Stimulated activated CD4-positive, alpha-beta T cell treated with anti-CD3 and anti-CD28 coated beads, Interleukin-2, amount 100 ng/mL, for 4 hours (primary cell): ENCODE data around the gene RHOV.
"Not testable (repeated sequence)": the region's sequence is repeated elsewhere in the genome, so short reads cannot be mapped to it uniquely, and the experiment has no call there.

ENCODE experiments used
- DNase-seq: peaks from one replicate; pipeline ENCODE4 v3.0.0-alpha.2; 2020; ENCODE audit warnings: low read depth

RHOV gene

DNA sequence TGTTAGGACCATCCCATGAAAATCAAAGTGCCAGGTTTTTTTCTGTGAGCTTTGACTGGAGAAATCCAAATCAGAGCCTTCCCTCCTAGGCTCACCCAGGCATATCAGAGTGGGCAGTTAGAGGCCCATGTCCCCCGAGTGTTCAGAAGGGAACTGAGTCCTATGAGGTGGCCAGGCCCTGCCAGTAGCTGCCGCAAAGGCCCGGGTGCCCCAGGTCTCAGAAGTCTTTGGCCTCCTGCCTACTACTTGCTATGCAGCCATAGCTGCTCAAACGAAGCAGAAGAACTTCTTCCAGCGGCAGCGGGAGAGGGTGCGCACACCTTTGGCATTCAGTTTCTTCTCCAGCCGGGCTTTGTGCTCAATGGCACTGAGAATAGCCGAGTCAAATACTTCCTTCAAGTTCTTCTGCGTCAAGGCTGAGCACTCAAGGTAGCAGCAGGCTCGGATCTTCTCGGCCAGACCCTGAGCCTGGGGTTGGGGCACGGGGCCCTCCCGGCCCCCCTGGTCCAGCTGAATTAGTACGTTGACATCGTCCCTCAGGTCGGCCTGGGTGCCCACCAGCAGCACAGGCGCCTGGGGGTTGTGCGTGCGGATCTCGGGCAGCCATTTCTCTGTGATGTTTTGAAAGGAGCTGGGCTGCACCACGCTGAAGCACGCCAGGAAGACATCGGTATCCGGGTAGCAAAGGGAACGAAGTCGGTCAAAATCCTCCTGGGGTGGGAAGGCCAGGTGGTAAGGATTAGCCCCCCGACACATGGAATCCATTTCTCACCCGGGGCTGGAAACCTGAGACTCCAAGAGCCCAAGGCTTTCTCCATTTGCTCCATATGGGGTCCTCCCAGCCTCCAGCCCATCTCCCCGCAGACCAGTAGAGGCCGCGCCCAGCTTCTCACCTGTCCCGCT lies 992 bp downstream of the RHOV start:
- DNase-seq = no peak

DNA sequence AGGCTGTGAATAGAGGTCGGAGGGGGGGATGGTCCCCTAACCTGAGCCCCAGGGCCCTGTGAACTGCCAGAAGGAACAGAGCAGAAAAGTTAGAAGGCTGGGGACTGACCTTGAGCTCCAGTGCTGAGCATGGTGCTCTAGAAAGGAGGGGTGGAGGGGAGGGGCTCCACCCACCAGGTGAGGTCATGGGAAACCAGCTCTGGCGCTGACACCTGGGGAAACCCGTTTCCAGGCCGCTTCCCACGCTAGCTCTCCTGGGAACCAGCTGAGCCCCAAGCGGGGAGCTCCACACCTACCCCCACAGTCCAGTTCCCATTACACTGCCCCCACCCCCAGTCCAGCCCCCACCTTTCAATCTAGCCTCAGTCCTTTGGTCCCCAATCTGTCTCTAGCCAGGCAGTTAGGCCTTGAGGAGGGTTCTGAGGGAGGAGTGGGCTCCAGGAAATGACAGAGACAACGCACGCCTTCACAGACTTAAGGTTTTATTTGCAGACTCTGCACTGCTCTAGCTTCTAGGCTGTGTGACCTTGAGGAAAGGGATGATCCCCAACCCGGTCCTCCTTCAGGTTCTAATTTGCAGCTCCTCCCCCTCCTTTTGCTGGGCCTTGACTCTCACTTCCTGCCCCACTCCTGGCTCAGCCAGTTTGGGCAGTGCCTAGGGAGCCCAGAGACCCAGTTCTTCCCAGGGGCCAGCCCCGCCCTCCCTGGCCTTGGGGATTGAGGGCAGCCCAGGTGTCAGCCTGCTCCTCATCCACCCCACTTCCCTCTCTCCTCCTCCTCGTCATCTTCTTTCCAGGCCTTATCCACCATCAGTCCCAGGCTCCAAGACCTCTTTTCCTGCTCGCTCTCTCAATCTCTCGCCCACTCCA lies 2.1 kb downstream of the RHOV start:
- peak; percentile 39 for DNase-seq

DNA sequence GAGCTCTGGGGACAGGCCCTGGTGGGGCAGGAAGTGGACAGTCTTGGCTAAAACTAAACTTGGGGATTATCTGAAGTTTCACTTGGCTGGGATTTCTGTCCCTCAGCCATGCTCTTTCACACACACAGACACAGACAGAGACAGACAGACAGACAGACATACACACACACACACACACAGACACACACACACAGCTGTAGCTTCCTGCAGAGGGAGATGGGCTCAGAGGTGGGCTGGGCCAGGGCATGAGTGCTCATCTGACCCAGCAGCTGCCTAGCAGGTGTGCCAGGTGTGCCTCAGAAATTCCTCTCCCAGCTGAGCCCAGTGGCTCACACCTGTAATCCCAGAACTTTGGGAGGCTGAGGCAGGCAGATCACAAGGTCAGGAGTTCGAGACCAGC lies 3.3 kb downstream of the RHOV start:
- no peak for DNase-seq

- DNase-seq = no peak
Measured at GRCh38 chr15:40869686-40870085, 4.3 kb downstream of the RHOV start.

GRCh38 chr15:40867199-40867598 lies 6.8 kb downstream of the RHOV start:
- no peak for DNase-seq

DNA sequence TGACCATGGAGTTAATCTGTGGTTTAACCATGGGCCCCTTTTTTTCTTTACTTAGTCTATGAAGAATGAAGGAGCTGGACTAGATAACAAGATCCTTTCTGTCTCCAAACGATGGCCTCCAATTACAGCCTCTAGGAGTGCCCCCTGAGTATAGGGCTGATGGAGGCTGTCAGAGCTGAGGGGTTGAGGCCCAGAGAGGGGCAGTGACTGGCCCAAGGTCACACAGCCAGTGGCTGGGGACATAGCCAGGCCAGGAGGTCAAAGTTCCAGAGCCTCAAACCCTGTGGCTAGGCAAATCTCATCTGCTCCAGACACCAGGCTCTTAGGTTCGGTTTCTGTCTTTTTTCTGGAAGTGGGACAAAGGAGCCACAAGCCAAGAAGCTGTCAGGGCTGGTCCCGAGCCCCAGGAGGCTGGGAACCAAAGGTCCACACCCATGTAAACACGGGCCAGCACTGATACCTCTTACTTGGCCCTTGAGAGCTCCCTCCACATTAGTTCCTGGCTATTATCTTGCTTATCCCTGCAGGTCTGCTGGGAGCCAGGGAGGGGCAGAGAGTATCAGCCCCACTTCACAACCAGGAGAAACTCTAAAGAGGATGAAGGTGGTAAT lies 10.3 kb downstream of the RHOV start:
- no peak for DNase-seq

GRCh38 chr15:40861147-40861546 lies 12.9 kb downstream of the RHOV start:
- not testable (repeated sequence) for DNase-seq

GRCh38 chr15:40859206-40859851 lies 14.7 kb downstream of the RHOV start:
- peak; percentile 75 for DNase-seq

GRCh38 chr15:40858706-40859105 lies 15.3 kb downstream of the RHOV start:
- DNase-seq = no peak

DNA sequence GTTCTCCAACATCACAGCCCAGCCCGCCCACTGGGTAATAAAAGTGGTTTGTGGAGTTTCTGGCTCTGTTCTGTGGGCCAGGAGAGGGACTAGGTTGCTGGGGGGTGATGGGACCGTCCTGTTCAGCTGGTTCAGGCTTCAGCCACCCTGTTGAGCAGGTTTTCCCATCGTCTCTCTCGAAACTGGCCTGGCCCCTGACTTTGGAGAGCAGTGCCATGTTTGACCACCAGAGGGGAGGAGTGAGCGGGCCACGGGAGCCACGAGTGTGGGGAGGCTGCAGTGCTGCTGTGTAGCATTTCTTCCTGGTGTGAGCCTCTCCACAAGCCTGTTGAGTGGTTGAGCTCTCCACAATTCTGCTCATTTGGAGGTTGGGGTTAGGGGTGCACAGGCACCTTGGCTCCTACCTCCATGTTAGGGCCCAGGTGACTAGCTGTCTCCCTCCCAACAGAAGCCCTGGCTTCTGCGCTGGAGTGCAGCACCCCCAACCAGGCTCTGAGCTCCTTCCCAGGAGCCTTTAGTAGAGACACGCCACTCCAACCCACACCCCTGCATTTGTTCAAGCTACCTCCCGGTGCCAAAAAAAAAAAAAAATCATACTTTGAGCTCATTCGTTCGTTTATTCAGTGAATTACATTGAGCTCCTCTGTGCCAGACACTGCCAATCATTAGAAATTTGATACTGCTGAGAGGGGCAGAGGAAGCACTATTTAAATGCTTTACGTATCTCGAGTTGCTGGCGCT lies 16.3 kb downstream of the RHOV start:
- peak; percentile 66 for DNase-seq

DNA sequence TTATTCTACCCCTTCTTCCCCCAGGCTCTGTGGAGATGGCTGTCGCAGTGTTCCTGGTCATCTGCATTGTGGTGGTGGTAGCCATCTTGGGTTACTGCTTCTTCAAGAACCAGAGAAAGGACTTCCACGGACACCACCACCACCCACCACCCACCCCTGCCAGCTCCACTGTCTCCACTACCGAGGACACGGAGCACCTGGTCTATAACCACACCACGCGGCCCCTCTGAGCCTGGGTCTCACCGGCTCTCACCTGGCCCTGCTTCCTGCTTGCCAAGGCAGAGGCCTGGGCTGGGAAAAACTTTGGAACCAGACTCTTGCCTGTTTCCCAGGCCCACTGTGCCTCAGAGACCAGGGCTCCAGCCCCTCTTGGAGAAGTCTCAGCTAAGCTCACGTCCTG lies 17.3 kb downstream of the RHOV start:
- no peak for DNase-seq

GRCh38 chr15:40855706-40856234 lies 18.3 kb downstream of the RHOV start:
- DNase-seq = no peak

DNA sequence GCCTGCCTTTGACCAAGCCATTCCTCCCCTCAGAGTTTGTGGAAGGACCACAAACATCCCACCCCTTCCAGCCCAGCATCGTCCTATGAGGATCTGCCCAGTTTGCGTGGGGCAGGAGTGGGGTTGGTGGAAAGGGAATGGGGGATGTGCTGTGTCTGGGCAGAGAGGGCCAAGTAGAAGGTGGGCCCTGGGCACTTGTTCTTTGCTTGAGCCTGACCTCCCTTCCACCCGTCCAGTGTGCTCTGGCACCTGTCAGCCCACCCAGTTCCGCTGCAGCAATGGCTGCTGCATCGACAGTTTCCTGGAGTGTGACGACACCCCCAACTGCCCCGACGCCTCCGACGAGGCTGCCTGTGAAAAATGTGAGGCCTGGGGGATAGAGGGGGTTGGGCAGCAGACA lies 19.9 kb downstream of the RHOV start:
- DNase-seq = no peak

GRCh38 chr15:40853241-40853890 lies 20.7 kb downstream of the RHOV start:
- no peak for DNase-seq

DNA sequence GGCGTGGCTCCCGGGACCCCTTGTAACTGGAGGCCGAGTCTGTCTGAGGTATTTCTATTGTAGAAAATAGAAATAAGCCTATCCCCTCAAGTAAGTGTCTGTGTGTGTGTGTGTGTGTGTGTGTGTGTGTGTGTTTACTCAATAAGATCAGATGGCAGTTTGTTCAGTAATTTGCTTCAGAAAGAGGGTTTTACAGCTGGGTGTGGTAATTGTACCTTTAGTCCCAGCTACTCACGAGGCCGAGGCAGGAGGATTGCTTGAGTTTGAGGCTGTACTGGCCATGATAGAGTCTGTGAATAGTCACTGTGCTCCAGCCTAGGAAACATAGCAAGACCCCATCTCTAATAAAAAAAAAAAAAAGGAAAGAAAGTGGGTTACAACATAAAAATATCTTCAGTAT lies 21.5 kb downstream of the RHOV start:
- DNase-seq = no peak

DNA sequence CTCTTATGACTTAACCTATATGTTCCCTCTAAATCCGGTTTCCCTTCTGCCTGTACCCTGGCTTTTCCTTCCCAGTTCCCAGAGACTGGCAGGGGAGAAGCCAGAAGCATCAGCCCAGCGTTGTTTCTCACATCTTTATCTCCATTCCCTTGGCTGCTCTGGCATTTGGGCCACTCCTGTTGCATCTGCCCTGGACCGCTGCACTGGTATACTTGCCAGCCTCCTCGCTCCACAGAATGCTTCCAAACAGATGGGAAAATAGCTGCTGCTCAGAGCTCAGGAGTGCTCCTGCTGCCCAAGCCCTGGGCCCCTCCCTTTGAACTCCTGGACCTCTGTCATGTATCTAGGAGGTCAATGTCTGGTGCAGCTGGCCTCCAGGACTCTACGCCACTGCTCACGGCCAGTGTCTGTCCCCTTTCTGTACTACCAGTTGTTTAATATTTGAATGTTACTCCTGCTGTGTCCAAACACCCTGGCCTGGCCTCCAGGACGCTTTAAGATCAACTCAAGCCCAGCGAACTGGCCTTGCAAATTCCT lies 23.4 kb downstream of the RHOV start:
- no peak for DNase-seq

- no peak for DNase-seq
Measured at GRCh38 chr15:40847223-40847961, 26.6 kb downstream of the RHOV start.

- no peak for DNase-seq
Measured at GRCh38 chr15:40846841-40847222, 27.2 kb downstream of the RHOV start.

- no peak for DNase-seq
Measured at GRCh38 chr15:40845511-40846284, 28.3 kb downstream of the RHOV start.
